ENCODE results near the gene LDHB.

The LDHB gene

GRCh38 chr12:21600196-21600595 lies 57.4 kb downstream of the LDHB start:
- TF ChIP-seq ZNF521 (tag by site-specific recombination; IDR thresholded peaks at IDR 0.05): no peak
- no peak for TF ChIP-seq ZBTB7A (tag by site-specific recombination; IDR thresholded peaks at IDR 0.05; ENCODE audit: low read depth)
- TF ChIP-seq REST (tag by site-specific recombination; IDR thresholded peaks at IDR 0.05): no peak
- no peak for TF ChIP-seq ZNF785 (tag by site-specific recombination; IDR thresholded peaks at IDR 0.05)
- no peak for TF ChIP-seq KLF9 (tag by site-specific recombination; IDR thresholded peaks at IDR 0.05; ENCODE audit: low read depth)
- no peak for TF ChIP-seq ZNF266 (tag by site-specific recombination; IDR thresholded peaks at IDR 0.05; ENCODE audit: low read depth)
- no peak for TF ChIP-seq ZNF169 (tag by site-specific recombination; IDR thresholded peaks at IDR 0.05)
- no peaks in the 10 kb centered on the region for H3K9me3 ChIP-seq (ENCODE audit: control insufficient read depth, insufficient read depth, low read depth, low read length)
- no peaks in the 10 kb centered on the region for H3K4me1 ChIP-seq (ENCODE audit: control insufficient read depth, insufficient read depth, low read length)
- ChIA-PET CTCF (no interaction called here), POLR2A (no interaction called here)
- no peaks in the 10 kb centered on the region for H3K36me3 ChIP-seq (ENCODE audit: control insufficient read depth in 2 of 2, insufficient read depth in 1 of 2, low read length in 2 of 2)
- no peak overlapping the region for H3K27ac ChIP-seq (ENCODE audit: extremely low read depth, low read depth, low read length)
- no peak overlapping the region for H3K4me3 ChIP-seq (ENCODE audit: low read depth, low read length)

GRCh38 chr12:21599143-21599999 lies 58.3 kb downstream of the LDHB start:
- Histone ChIP-seq H3K4me1 (ENCODE audit: control insufficient read depth, insufficient read depth, low read length) (no peaks in the 10 kb centered on the region), H3K9me3 (ENCODE audit: control insufficient read depth, insufficient read depth, low read depth, low read length) (no peaks in the 10 kb centered on the region), H3K27ac (ENCODE audit: extremely low read depth, low read depth, low read length) (no peak overlapping the region), H3K36me3 (ENCODE audit: control insufficient read depth in 2 of 2, insufficient read depth in 1 of 2, low read length in 2 of 2) (no peaks in the 10 kb centered on the region), H3K4me3 (ENCODE audit: low read depth, low read length) (no peak overlapping the region)
- CTCF ChIA-PET: interaction anchor here (0.9 kb wide), 1 partner anchor 34 kb away, joined by 5 read pairs; no protein-coding TSS in a partner anchor
- POLR2A ChIA-PET: no interaction called here
- no peak for TF ChIP-seq ZNF16 (tag by site-specific recombination; IDR thresholded peaks at IDR 0.05; ENCODE audit: low read depth)
- no peak for TF ChIP-seq YY1 (tag by site-specific recombination; IDR thresholded peaks at IDR 0.05)
- TF ChIP-seq YY2 (tag by site-specific recombination; IDR thresholded peaks at IDR 0.05): no peak
- TF ChIP-seq ZNF202 (tag by site-specific recombination; IDR thresholded peaks at IDR 0.05; ENCODE audit: borderline replicate concordance): no peak
- no peak for TF ChIP-seq ZNF404 (tag by site-specific recombination; IDR thresholded peaks at IDR 0.05)
- no peak for TF ChIP-seq ZNF211 (tag by site-specific recombination; IDR thresholded peaks at IDR 0.05; ENCODE audit: low read depth)
- TF ChIP-seq ZNF473 (tag by site-specific recombination; IDR thresholded peaks at IDR 0.05): no peak
- no peak for TF ChIP-seq ZIC2 (tag by site-specific recombination; IDR thresholded peaks at IDR 0.05)
- TF ChIP-seq ZNF302 (tag by site-specific recombination; IDR thresholded peaks at IDR 0.05; ENCODE audit: low read depth): no peak
- TF ChIP-seq ZNF558 (tag by site-specific recombination; IDR thresholded peaks at IDR 0.05): no peak
- no peak for TF ChIP-seq ZBTB44 (tag by site-specific recombination; IDR thresholded peaks at IDR 0.05)
- TF ChIP-seq TSHZ1 (tag by site-specific recombination; IDR thresholded peaks at IDR 0.05; ENCODE audit: borderline replicate concordance): no peak
- TF ChIP-seq ZNF26 (tag by site-specific recombination; IDR thresholded peaks at IDR 0.05): no peak
- no peak for TF ChIP-seq ZSCAN16 (tag by site-specific recombination; IDR thresholded peaks at IDR 0.05)
- no peak for TF ChIP-seq TRIM28 (IDR thresholded peaks at IDR 0.05; ENCODE audit: borderline replicate concordance, low read length)
- no peak for TF ChIP-seq GLIS2 (tag by site-specific recombination; IDR thresholded peaks at IDR 0.05)
- TF ChIP-seq MEIS1 (CRISPR knock-in tag; IDR thresholded peaks at IDR 0.05; ENCODE audit: borderline replicate concordance): no peak
